A549 (cell line): ENCODE data around the gene METTL23.
"Not testable (repeated sequence)": the region's sequence is repeated elsewhere in the genome, so short reads cannot be mapped to it uniquely, and the experiment has no call there.

Experiments
- CTCF ChIP-seq: fragments of >200 bp; sonication (Bioruptor Twin); formaldehyde crosslinking; IDR thresholded peaks from 3 replicates; pipeline ENCODE4 v1.5.1; 2016
- EP300 ChIP-seq, 2 experiments: fragments of >200 bp; sonication (Bioruptor Twin); formaldehyde crosslinking; IDR thresholded peaks; 2 replicates in 1 of 2; 3 replicates in 1 of 2; pipeline ENCODE4 v1.6.1; 2016 to 2017
- ESRRA ChIP-seq: fragments of 150-350 bp; IDR thresholded peaks from 2 replicates; pipeline ENCODE4 v1.6.1; 2014; ENCODE audit warnings: mild to moderate bottlenecking, low read length, borderline replicate concordance
- POLR2A ChIP-seq: IDR thresholded peaks from 2 replicates; pipeline ENCODE4 v1.6.1; 2012; ENCODE audit warnings: mild to moderate bottlenecking, low read length
- ZNF302 ChIP-seq: fragments of 250-450 bp; sonication (Bioruptor Pico); IDR thresholded peaks from 2 replicates; pipeline ENCODE4 v1.9.0; 2021; ENCODE audit warnings: inconsistent platforms, mild to moderate bottlenecking, moderate library complexity

- TF ChIP-seq ESRRA; CTCF; ZNF302 (CRISPR knock-in tag); EP300 (IDR thresholded peaks at IDR 0.05); POLR2A: not testable (repeated sequence)
These were observed 28.1 kb upstream of the METTL23 start for GRCh38 chr17:76698466-76698977.
